Panc1 (cell line): ENCODE results near the gene RFXANK. TPM values are rescaled to one million over a fixed set of nuclear protein-coding genes. Genes with fewer than 3 reads are reported as not detected.
A peak's percentile ranks its signal among the peaks of the same experiment; 100 is the strongest.

Experiments
- ATAC-seq: fragments of 200-7000 bp; cut with Tn5 transposase; 2 replicates; pipeline ENCODE4 v1.9.1; 2020; ENCODE audit warnings: mild to moderate bottlenecking, moderate library complexity
- BruUV-seq: library from RNA; stranded (reverse); fragments of 400-500 nt; replicated peaks from 2 replicates; lab custom pipeline; 2021; lab: Mats Ljungman, UMichigan
- CTCF ChIA-PET: fragments of 300-600 bp; sonication (Branson Sonifier 250); formaldehyde crosslinking; loops from one replicate; lab custom pipeline; 2022; ENCODE audit warnings: antibody characterized with exemption; lab: Charles Lee
- POLR2A ChIA-PET: fragments of 300-600 bp; sonication (Branson Sonifier 250); formaldehyde crosslinking; loops from one replicate; lab custom pipeline; 2022; ENCODE audit warnings: antibody characterized with exemption; lab: Charles Lee
- DNase-seq: peaks from one replicate; pipeline ENCODE4 v3.0.0-alpha.2; 2010; ENCODE audit warnings: low read depth, low spot score
- H3K27ac ChIP-seq: 2 replicates; pipeline ENCODE4 v1.5.1; 2011; ENCODE audit warnings: mild to moderate bottlenecking, low read length, inconsistent platforms
- H3K27me3 ChIP-seq: fragments of 200-500 bp; sonication (Bioruptor generic); 2 replicates; pipeline ENCODE4 v1.6.0; 2014; ENCODE audit warnings: low read length, inconsistent platforms; ENCODE audit not compliant: control insufficient read depth, insufficient read depth
- H3K36me3 ChIP-seq: fragments of 200-500 bp; sonication (Bioruptor generic); 2 replicates; pipeline ENCODE4 v1.5.1; 2014; ENCODE audit warnings: inconsistent platforms, mild to moderate bottlenecking, low read length, moderate library complexity; ENCODE audit not compliant: control insufficient read depth, insufficient read depth
- H3K4me1 ChIP-seq: 2 replicates; pipeline ENCODE4 v1.5.1; 2011; ENCODE audit warnings: inconsistent platforms, mild to moderate bottlenecking, low read length, moderate library complexity; ENCODE audit not compliant: control insufficient read depth, insufficient read depth
- H3K4me3 ChIP-seq, 2 experiments: 2 replicates each; pipeline ENCODE4 v1.5.1; 2011 to 2012; ENCODE audit warnings: low read depth in 2 of 2, low read length in 2 of 2, mild to moderate bottlenecking in 2 of 2, inconsistent platforms in 1 of 2, moderate library complexity in 1 of 2
- H3K9me3 ChIP-seq: fragments of 200-500 bp; sonication (Bioruptor generic); 2 replicates; pipeline ENCODE4 v1.5.1; 2014; ENCODE audit warnings: low read depth, mild to moderate bottlenecking, inconsistent platforms, low read length, moderate library complexity; ENCODE audit not compliant: control insufficient read depth, insufficient read depth
- POLR2AphosphoS5 ChIP-seq: IDR thresholded peaks from 2 replicates; pipeline ENCODE4 v1.6.1; 2012; ENCODE audit warnings: mild to moderate bottlenecking, low read depth, low read length, moderate library complexity
- SIN3A ChIP-seq: IDR thresholded peaks from 2 replicates; pipeline ENCODE4 v1.6.1; 2012; ENCODE audit warnings: low read depth, mild to moderate bottlenecking, low read length, moderate library complexity, borderline replicate concordance; ENCODE audit not compliant: insufficient read depth
- TCF7L2 ChIP-seq: IDR thresholded peaks from 2 replicates; pipeline ENCODE4 v1.6.1; 2011; ENCODE audit warnings: mild to moderate bottlenecking, low read depth, low read length, inconsistent platforms
- in situ Hi-C: cut with HindIII; loops from 2 replicates; pipeline ENCODE4 v1.10.0; 2016; ENCODE audit warnings: low sequenced_read_pairs, low pct_unique_long_range_greater_than_20kb
- intact Hi-C: fragments of 100-400 bp; cut with micrococcal nuclease; formaldehyde crosslinking; loops from one replicate; pipeline ENCODE4 v1.10.0; 2022; ENCODE audit not compliant: unreplicated experiment
- total RNA-seq: library from RNA; stranded (reverse); gene quantifications from one replicate; pipeline ENCODE4 v1.2.1, GENCODE V29; 2021; ENCODE audit not compliant: unreplicated experiment
- TF ChIP-seq, protein P1 (sequence below): fragments of 450-650 bp; IDR thresholded peaks from 2 replicates; pipeline ENCODE4 v1.5.1; 2017; ENCODE audit warnings: mild to moderate bottlenecking
- TF ChIP-seq, protein P2 (sequence below), 2 experiments: IDR thresholded peaks; 2 replicates each; pipeline ENCODE4 v1.6.1; 2011 to 2012; ENCODE audit warnings: low read depth in 2 of 2, control low read depth in 1 of 2, low read length in 1 of 2, mild to moderate bottlenecking in 1 of 2, moderate library complexity in 1 of 2; ENCODE audit not compliant: insufficient read depth in 1 of 2

RFXANK gene
- total RNA-seq, 1 experiment from 2014 or later, result 92.3 TPM

DNA sequence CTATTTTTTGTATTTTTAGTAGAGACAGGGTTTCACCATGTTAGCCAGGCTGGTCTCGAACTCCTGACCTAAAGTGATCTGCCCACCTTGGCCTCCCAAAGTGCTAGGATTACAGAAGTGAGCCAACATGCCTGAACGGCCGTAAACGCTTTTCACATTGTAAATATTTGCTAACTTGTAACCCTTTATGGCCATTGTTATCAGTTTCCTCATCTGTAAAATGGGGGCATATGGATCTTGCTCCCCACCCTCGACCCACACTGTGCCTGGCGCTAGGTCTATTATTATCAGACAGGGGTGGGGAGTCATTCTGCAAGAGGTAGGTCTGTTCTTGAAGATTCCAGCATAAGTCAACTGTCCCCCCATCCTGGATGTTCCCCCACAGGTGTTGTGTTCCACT, 31.6 kb downstream of the RFXANK start:
- Histone ChIP-seq H3K36me3 (no peaks in the 10 kb centered on the region), H3K4me3 (no peak overlapping the region), H3K4me1 (peaks cover 4% of the 10 kb centered on the region; the same call in 1 of the 2 replicates), H3K27me3 (no peaks in the 10 kb centered on the region), H3K9me3 (no peaks in the 10 kb centered on the region), H3K27ac (no peak overlapping the region)
- in situ Hi-C loops (no loop called here), intact Hi-C loops (no loop called here)
- TF ChIP-seq, protein P1, sequence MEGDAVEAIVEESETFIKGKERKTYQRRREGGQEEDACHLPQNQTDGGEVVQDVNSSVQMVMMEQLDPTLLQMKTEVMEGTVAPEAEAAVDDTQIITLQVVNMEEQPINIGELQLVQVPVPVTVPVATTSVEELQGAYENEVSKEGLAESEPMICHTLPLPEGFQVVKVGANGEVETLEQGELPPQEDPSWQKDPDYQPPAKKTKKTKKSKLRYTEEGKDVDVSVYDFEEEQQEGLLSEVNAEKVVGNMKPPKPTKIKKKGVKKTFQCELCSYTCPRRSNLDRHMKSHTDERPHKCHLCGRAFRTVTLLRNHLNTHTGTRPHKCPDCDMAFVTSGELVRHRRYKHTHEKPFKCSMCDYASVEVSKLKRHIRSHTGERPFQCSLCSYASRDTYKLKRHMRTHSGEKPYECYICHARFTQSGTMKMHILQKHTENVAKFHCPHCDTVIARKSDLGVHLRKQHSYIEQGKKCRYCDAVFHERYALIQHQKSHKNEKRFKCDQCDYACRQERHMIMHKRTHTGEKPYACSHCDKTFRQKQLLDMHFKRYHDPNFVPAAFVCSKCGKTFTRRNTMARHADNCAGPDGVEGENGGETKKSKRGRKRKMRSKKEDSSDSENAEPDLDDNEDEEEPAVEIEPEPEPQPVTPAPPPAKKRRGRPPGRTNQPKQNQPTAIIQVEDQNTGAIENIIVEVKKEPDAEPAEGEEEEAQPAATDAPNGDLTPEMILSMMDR, result no peak
- no peak for TF ChIP-seq POLR2AphosphoS5
- no peak for TF ChIP-seq TCF7L2
- TF ChIP-seq, protein P2, sequence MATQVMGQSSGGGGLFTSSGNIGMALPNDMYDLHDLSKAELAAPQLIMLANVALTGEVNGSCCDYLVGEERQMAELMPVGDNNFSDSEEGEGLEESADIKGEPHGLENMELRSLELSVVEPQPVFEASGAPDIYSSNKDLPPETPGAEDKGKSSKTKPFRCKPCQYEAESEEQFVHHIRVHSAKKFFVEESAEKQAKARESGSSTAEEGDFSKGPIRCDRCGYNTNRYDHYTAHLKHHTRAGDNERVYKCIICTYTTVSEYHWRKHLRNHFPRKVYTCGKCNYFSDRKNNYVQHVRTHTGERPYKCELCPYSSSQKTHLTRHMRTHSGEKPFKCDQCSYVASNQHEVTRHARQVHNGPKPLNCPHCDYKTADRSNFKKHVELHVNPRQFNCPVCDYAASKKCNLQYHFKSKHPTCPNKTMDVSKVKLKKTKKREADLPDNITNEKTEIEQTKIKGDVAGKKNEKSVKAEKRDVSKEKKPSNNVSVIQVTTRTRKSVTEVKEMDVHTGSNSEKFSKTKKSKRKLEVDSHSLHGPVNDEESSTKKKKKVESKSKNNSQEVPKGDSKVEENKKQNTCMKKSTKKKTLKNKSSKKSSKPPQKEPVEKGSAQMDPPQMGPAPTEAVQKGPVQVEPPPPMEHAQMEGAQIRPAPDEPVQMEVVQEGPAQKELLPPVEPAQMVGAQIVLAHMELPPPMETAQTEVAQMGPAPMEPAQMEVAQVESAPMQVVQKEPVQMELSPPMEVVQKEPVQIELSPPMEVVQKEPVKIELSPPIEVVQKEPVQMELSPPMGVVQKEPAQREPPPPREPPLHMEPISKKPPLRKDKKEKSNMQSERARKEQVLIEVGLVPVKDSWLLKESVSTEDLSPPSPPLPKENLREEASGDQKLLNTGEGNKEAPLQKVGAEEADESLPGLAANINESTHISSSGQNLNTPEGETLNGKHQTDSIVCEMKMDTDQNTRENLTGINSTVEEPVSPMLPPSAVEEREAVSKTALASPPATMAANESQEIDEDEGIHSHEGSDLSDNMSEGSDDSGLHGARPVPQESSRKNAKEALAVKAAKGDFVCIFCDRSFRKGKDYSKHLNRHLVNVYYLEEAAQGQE (IDR thresholded peaks at IDR 0.05; ENCODE audit: insufficient read depth in 1 of 2, low read depth in 2 of 2, low read length in 1 of 2), result no peak
- no peak for TF ChIP-seq SIN3A
- ATAC-seq (no peak), DNase-seq (no peak)
- BruUV-seq, result no TSS peak
- POLR2A ChIA-PET, result no interaction called here
- CTCF ChIA-PET, result no interaction called here

DNA sequence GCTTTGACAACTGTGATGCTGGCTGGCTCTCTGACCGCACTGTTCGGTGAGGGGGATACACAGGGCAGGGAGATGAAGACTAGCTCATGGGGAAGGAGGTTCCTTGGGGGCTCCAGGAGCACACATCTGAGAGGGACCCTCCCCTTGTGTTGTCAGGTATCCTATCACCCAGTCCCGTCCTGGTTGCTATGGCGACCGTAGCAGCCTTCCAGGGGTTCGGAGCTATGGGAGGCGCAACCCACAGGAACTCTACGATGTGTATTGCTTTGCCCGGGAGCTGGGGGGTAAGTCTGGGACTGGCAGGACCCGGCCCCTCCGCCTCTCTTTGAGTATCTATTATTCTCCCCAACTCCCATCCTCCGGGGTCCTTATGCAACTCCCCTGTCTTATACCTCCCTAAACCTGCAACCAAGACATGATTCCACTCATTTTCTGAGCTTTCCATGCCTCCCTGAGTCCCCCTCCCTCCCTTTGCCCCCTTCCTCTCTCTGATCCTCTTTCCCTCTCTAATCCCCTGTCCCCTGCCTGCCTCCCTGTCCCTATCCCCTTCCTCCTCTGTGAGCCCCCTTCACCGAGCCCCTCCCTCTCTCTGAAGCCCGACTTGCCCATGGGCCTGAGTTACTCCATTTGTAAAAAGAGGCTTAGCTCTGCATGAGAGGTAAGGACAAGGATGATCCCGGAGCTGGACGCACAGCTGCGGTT, 32.2 kb downstream of the RFXANK start:
- DNase-seq, result no peak
- H3K9me3 ChIP-seq, result no peaks in the 10 kb centered on the region
- intact Hi-C loops (no loop called here), in situ Hi-C loops (no loop called here)
- CTCF ChIA-PET, result no interaction called here
- BruUV-seq, result no TSS peak
- POLR2A ChIA-PET, result interaction anchor here (0.6 kb wide), 1 partner anchor 23 kb away, joined by 3 read pairs; no protein-coding TSS in a partner anchor
- peak; percentile 40 for ATAC-seq
- no peak overlapping the region for H3K27ac ChIP-seq
- peak overlapping the region; percentile 31 to 47; a peak in 2 of 4 replicates for H3K4me3 ChIP-seq
- no peak for TF ChIP-seq SIN3A
- TF ChIP-seq, protein P1, result no peak
- TF ChIP-seq TCF7L2, result no peak
- no peak for TF ChIP-seq POLR2AphosphoS5
- TF ChIP-seq, protein P2 (IDR thresholded peaks at IDR 0.05; ENCODE audit: insufficient read depth in 1 of 2, low read depth in 2 of 2, low read length in 1 of 2), result no peak
- H3K36me3 ChIP-seq, result no peaks in the 10 kb centered on the region
- H3K27me3 ChIP-seq, result no peaks in the 10 kb centered on the region
- H3K4me1 ChIP-seq, result peaks cover 4% of the 10 kb centered on the region; the same call in 1 of the 2 replicates
